HepG2 (cell line): Measurements from ENCODE around the gene INSIG1. TPM values are rescaled to one million over a fixed set of nuclear protein-coding genes. Genes with fewer than 3 reads are reported as not detected.

Source experiments
- ATAC-seq: fragments of 200-7000 bp; cut with Tn5 transposase; 3 replicates; pipeline ENCODE4 v1.9.1; 2020; ENCODE audit warnings: mild to moderate bottlenecking, moderate library complexity
- BruUV-seq: library from RNA; stranded (reverse); fragments of 400-500 nt; replicated peaks from 2 replicates; lab custom pipeline; 2021; lab: Mats Ljungman, UMichigan
- CTCF ChIA-PET: fragments of 300-600 bp; formaldehyde crosslinking; extraction: SDS; loops from one replicate; lab custom pipeline; 2021; ENCODE audit warnings: low total read pairs, inconsistent platforms, low intra/inter-chr PET ratio; lab: Yijun Ruan, JAX
- POLR2A ChIA-PET: fragments of 350-600 bp; sonication (Branson Sonifier 250); formaldehyde crosslinking; loops from one replicate; lab custom pipeline; 2020; ENCODE audit warnings: antibody characterized with exemption, inconsistent platforms; lab: Yijun Ruan, JAX
- DNase-seq: peaks from one replicate; pipeline ENCODE4 v3.0.0-alpha.2; 2015; ENCODE audit warnings: low spot score
- FAIRE-seq: peaks from 3 replicates; lab custom pipeline; 2011; peaks lifted over from hg19 to GRCh38; lab: Jason Lieb, UNC
- H2AFZ ChIP-seq: one replicate; pipeline ENCODE4 v1.6.1; 2011; ENCODE audit warnings: low read length, inconsistent platforms
- H3K27ac ChIP-seq: fragments of 300-600 bp; 3 replicates; pipeline ENCODE4 v1.8.0; 2011; ENCODE audit warnings: mixed run types, mild to moderate bottlenecking, mixed read lengths, low read length, inconsistent platforms; ENCODE audit not compliant: insufficient read depth; ENCODE audit errors: extremely low read length
- H3K27me3 ChIP-seq, 2 experiments: fragments of 200-600 bp in 1 of 2; 2 replicates in 1 of 2; 3 replicates in 1 of 2; pipeline versions ENCODE4 v1.6.0 to v1.8.0; 2011; ENCODE audit warnings: low read length in 2 of 2, mild to moderate bottlenecking in 2 of 2, moderate library complexity in 2 of 2, inconsistent platforms in 1 of 2; ENCODE audit not compliant: insufficient read depth in 2 of 2, control insufficient read depth in 1 of 2
- H3K36me3 ChIP-seq, 2 experiments: fragments of 200-600 bp in 1 of 2; replicated peaks in 1 of 2; 2 replicates in 1 of 2; 3 replicates in 1 of 2; pipeline versions ENCODE4 v1.5.1 to v1.8.0; 2011; ENCODE audit warnings: low read length in 2 of 2, inconsistent platforms in 1 of 2; ENCODE audit not compliant: insufficient read depth in 2 of 2, control insufficient read depth in 1 of 2
- H3K4me1 ChIP-seq: 2 replicates; pipeline ENCODE4 v1.5.1; 2012; ENCODE audit warnings: low read length, inconsistent platforms; ENCODE audit not compliant: insufficient read depth
- H3K4me2 ChIP-seq: 2 replicates; pipeline ENCODE4 v1.6.0; 2011; ENCODE audit warnings: low read depth, low read length, inconsistent platforms
- H3K4me3 ChIP-seq, 3 experiments: fragments of 200-600 bp in 1 of 3; sonication (generic), shearing (Covaris generic) in 1 of 3; replicated peaks in 1 of 3; 2 replicates each; pipeline ENCODE4 v1.5.1; 2011 to 2016; ENCODE audit warnings: low read length in 3 of 3, inconsistent platforms in 2 of 3, low read depth in 2 of 3, mild to moderate bottlenecking in 2 of 3, control low read depth in 1 of 3, mixed read lengths in 1 of 3; ENCODE audit not compliant: insufficient read depth in 1 of 3
- H3K79me2 ChIP-seq: one replicate; pipeline ENCODE4 v1.6.1; 2011; ENCODE audit warnings: low read length, inconsistent platforms; ENCODE audit not compliant: insufficient read depth
- H3K9ac ChIP-seq: 2 replicates; pipeline ENCODE4 v1.6.0; 2011; ENCODE audit warnings: mild to moderate bottlenecking, low read depth, low read length, inconsistent platforms; ENCODE audit not compliant: insufficient read depth
- H3K9me3 ChIP-seq: 2 replicates; pipeline ENCODE4 v1.5.1; 2012; ENCODE audit warnings: mild to moderate bottlenecking, low read length
- H4K20me1 ChIP-seq: 2 replicates; pipeline ENCODE4 v1.6.0; 2011; ENCODE audit warnings: inconsistent platforms, mild to moderate bottlenecking, low read length, moderate library complexity; ENCODE audit not compliant: insufficient read depth
- AGO1 ChIP-seq: fragments of 200-400 bp; formaldehyde crosslinking; IDR thresholded peaks from 2 replicates; pipeline ENCODE4 v1.6.1; 2017; ENCODE audit warnings: mild to moderate bottlenecking, low read depth, low read length, moderate library complexity; ENCODE audit not compliant: poor library complexity, severe bottlenecking
- ARID2 ChIP-seq: sonication (generic); formaldehyde crosslinking; IDR thresholded peaks from 2 replicates; pipeline ENCODE4 v1.8.1; 2022; ENCODE audit warnings: mild to moderate bottlenecking, missing genetic modification reagents, borderline replicate concordance
- BHLHE40 ChIP-seq: IDR thresholded peaks from 2 replicates; pipeline ENCODE4 v1.6.1; 2011; ENCODE audit warnings: low read length, improper control_type of control experiment
- HNRNPL ChIP-seq: fragments of 200-400 bp; formaldehyde crosslinking; IDR thresholded peaks from 2 replicates; pipeline ENCODE4 v1.6.1; 2017; ENCODE audit warnings: mild to moderate bottlenecking, low read depth, low read length
- NPAS2 ChIP-seq: sonication (generic); formaldehyde crosslinking; IDR thresholded peaks from 2 replicates; pipeline ENCODE4 v1.8.0; 2022; ENCODE audit warnings: mild to moderate bottlenecking, missing genetic modification reagents, borderline replicate concordance
- U2AF1 ChIP-seq: fragments of 200-400 bp; formaldehyde crosslinking; optimal IDR thresholded peaks from 2 replicates; pipeline ENCODE3; 2017; ENCODE audit warnings: mild to moderate bottlenecking, low read depth, low read length
- ZBTB38 ChIP-seq: sonication (generic); formaldehyde crosslinking; IDR thresholded peaks from 2 replicates; pipeline ENCODE4 v1.5.1; 2020; ENCODE audit warnings: mild to moderate bottlenecking, missing genetic modification reagents
- ZMYM3 ChIP-seq: sonication (generic); formaldehyde crosslinking; IDR thresholded peaks from 2 replicates; pipeline ENCODE4 v1.5.1; 2020; ENCODE audit warnings: mild to moderate bottlenecking, missing genetic modification reagents
- ZNF235 ChIP-seq: sonication (generic); formaldehyde crosslinking; IDR thresholded peaks from 2 replicates; pipeline ENCODE4 v1.8.1; 2023; ENCODE audit warnings: mild to moderate bottlenecking, missing genetic modification reagents, borderline replicate concordance
- ZNF253 ChIP-seq: sonication (generic); formaldehyde crosslinking; IDR thresholded peaks from 2 replicates; pipeline ENCODE4 v1.8.0; 2022; ENCODE audit warnings: mild to moderate bottlenecking, missing genetic modification reagents, borderline replicate concordance
- ZNF775 ChIP-seq: sonication (generic); formaldehyde crosslinking; IDR thresholded peaks from 2 replicates; pipeline ENCODE4 v1.4.0; 2020; ENCODE audit warnings: missing genetic modification reagents, mild to moderate bottlenecking, moderate library complexity, borderline replicate concordance
- WGBS: methylation state at CpG from one replicate; pipeline ENCODE4 v1.1.6; 2017; ENCODE audit warnings: low lambda C conversion rate; 5-methylcytosine and 5-hydroxymethylcytosine counted together
- in situ Hi-C: cut with HindIII; loops from 2 replicates; pipeline ENCODE4 v1.10.0; 2017; ENCODE audit warnings: low pct_unique_long_range_greater_than_20kb; ENCODE audit not compliant: extremely low pct_ligation_motif_present
- intact Hi-C: fragments of 100-400 bp; cut with micrococcal nuclease; formaldehyde crosslinking; loops from one replicate; pipeline ENCODE4 v1.10.0; 2022; ENCODE audit not compliant: unreplicated experiment
- polyA plus RNA-seq, 8 experiments: library from polyadenylated mRNA; depleted of rRNA in 3 of 8; stranded (reverse) in 7 of 8; unstranded in 1 of 8; fragments of >200 nt; fragmentation: Illumina TruSeq in 4 of 8; extraction: Trizol in 4 of 8; gene quantifications; 2 replicates each; pipeline versions ENCODE4 v1.2.1 to v1.2.3, GENCODE V29; 2011 to 2016; ENCODE audit warnings: low read depth in 4 of 8, missing spikeins in 1 of 8, mixed read lengths in 1 of 8; ENCODE audit not compliant: insufficient read depth in 1 of 8
- total RNA-seq, 5 experiments: library from RNA; depleted of rRNA; stranded (reverse); fragments of >200 nt; fragmentation: Illumina TruSeq; extraction: Trizol; gene quantifications; 2 replicates each; pipeline ENCODE4 v1.2.3, GENCODE V29; 2016; ENCODE audit warnings: low read depth in 1 of 5
- TF ChIP-seq, protein P1 (sequence below): sonication (generic); formaldehyde crosslinking; IDR thresholded peaks from 2 replicates; pipeline ENCODE4 v1.4.0; 2020; ENCODE audit warnings: missing genetic modification reagents

Gene INSIG1
- total and polyA plus RNA-seq, 2 of the 13 experiments (the other 11 are each of a cell fraction or from before 2014, with no cell fraction given) = 0.07 to 0.11 TPM

DNA sequence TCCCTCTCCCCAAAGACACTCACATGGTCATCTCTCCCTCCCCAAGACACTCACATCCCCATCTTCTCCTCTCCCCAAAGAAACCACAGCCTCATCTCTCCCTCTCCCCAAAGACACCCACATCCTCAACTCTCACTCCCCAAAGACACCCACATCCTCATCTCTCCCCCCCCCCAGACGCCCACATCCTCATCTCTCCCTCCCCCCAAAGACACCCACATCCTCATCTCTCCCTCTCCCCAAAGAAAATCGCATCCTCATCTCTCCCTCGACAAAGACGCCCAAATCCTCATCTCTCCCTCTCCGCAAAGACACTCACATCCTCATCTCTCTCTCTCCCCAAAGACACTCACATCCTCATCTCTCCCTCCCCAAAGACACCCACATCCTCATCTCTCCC is 31.5 kb downstream of the INSIG1 start:
- in situ Hi-C loops = no loop called here
- CTCF ChIA-PET = no interaction called here

More for the DNA sequence above, 31.5 kb downstream of the INSIG1 start:
- DNase-seq = no peak
- H3K4me3 ChIP-seq = no peak overlapping the region
- no peak overlapping the region for H3K27ac ChIP-seq
- intact Hi-C loops = no loop called here
- FAIRE-seq = no peak
- ATAC-seq = no peak
- no peak overlapping the region for H3K9ac ChIP-seq
- H4K20me1 ChIP-seq = no peaks in the 10 kb centered on the region
- WGBS = no CpG with 5 or more reads among the region's 5 CpGs
- TF ChIP-seq HNRNPL (no peak), ZNF253 (CRISPR knock-in tag) (no peak), ZMYM3 (CRISPR knock-in tag) (no peak), NPAS2 (CRISPR knock-in tag) (no peak), BHLHE40 (no peak), ZNF775 (CRISPR knock-in tag) (no peak), U2AF1 (no peak), ZBTB38 (no peak), AGO1 (no peak), ARID2 (CRISPR knock-in tag) (no peak), ZNF235 (CRISPR knock-in tag) (no peak)
- TF ChIP-seq, protein P1, sequence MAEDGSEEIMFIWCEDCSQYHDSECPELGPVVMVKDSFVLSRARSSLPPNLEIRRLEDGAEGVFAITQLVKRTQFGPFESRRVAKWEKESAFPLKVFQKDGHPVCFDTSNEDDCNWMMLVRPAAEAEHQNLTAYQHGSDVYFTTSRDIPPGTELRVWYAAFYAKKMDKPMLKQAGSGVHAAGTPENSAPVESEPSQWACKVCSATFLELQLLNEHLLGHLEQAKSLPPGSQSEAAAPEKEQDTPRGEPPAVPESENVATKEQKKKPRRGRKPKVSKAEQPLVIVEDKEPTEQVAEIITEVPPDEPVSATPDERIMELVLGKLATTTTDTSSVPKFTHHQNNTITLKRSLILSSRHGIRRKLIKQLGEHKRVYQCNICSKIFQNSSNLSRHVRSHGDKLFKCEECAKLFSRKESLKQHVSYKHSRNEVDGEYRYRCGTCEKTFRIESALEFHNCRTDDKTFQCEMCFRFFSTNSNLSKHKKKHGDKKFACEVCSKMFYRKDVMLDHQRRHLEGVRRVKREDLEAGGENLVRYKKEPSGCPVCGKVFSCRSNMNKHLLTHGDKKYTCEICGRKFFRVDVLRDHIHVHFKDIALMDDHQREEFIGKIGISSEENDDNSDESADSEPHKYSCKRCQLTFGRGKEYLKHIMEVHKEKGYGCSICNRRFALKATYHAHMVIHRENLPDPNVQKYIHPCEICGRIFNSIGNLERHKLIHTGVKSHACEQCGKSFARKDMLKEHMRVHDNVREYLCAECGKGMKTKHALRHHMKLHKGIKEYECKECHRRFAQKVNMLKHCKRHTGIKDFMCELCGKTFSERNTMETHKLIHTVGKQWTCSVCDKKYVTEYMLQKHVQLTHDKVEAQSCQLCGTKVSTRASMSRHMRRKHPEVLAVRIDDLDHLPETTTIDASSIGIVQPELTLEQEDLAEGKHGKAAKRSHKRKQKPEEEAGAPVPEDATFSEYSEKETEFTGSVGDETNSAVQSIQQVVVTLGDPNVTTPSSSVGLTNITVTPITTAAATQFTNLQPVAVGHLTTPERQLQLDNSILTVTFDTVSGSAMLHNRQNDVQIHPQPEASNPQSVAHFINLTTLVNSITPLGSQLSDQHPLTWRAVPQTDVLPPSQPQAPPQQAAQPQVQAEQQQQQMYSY = no peak
- no peaks in the 10 kb centered on the region for H3K9me3 ChIP-seq
- H3K4me2 ChIP-seq = no peak overlapping the region
- H3K79me2 ChIP-seq = no peaks in the 10 kb centered on the region
- peaks cover 0 to 37% of the 10 kb centered on the region in 2 experiments; a peak in 4 of 5 replicates for H3K27me3 ChIP-seq
- no peaks in the 10 kb centered on the region for H3K4me1 ChIP-seq
- no peak overlapping the region for H2AFZ ChIP-seq
- POLR2A ChIA-PET = no interaction called here
- no peaks in the 10 kb centered on the region for H3K36me3 ChIP-seq
- no TSS peak for BruUV-seq
